ENCODE measurements around the gene LRRC36.

The LRRC36 gene

DNA sequence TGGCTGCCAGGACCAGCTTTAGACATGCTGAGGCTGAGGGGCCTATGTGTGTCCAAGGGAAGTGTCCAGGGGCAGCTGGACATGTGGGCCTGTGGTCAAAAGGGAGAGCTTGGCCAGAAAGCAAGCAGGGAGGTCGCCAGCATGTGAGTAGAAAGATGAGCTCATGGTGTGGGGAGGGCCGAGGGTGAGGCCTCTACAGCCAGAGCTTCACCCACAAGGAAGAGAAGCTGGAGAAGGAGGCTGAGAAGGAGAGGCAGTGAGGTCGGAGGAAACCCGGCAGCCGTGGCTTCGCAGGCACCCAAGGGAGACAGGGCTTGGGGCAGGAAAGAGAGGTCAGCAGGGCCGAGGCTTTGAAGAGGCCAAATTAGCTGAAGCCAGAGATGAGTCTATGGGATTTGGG lies 100.3 kb downstream of the LRRC36 start:
- DNase-seq, result no peak

DNA sequence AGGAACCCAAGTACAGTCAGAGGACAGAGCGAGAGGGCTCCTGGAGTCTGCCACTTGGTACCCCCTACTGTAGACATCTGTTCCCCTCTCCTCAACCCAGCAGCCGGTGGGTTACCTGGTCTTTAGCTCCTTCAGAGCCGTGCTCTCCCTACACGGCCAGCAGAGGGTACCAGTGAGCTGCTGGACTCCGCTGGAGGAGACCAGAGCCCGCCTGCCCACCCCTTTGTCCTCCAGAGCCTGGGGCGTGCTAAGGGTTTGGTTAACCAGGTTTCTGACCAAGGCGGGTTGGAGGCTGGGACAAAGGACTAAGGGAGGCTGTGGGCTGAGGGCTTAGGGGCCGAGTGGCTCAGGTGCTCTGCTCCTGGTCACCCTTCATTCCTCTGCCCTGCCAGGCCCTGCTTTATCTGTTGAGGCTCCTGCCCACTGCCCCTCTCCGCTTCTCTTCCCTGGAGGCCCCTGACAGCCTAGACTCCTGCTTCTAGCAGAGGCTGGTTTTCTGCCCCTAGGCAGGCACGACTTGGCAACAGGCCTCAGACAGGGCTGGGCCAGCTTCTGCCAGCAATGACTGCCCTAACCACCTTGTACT lies 101.6 kb downstream of the LRRC36 start:
- DNase-seq, result peak; percentile 41 to 54

DNA sequence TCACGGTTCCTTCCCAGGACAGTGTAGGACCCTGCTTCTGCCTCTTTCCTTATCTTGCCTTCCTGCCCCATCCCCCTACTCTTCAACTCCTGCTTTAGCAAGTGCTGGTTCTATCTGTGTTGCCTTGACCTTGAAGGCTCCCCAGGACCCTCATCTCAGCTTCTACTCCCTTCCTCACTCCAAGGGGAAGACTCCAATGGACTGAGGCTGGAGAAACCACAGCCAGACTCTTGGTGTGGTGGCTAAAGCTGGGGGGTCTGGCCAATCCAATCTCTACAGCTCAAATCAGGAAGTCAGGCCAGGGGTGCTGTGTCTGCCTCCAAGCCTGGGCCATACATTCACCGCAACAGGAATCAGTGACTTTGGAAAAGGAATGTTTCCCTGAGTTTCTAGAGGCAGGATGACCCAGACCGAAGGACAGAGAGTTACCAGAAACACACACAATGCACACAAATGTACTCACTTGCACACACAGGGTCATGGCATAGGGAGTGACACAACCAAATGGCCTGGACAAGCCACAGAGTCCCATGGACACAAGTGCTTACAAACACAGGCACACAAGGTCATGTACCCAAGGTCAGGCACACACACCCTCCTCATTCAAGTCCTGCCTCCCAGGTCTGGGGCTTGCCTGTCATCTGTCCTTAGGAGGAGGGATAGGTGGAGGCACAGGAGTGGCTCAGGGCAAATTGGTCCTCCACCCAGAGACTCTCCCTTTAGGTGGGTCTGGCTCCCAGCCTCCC lies 102.6 kb downstream of the LRRC36 start:
- no peak for DNase-seq

DNA sequence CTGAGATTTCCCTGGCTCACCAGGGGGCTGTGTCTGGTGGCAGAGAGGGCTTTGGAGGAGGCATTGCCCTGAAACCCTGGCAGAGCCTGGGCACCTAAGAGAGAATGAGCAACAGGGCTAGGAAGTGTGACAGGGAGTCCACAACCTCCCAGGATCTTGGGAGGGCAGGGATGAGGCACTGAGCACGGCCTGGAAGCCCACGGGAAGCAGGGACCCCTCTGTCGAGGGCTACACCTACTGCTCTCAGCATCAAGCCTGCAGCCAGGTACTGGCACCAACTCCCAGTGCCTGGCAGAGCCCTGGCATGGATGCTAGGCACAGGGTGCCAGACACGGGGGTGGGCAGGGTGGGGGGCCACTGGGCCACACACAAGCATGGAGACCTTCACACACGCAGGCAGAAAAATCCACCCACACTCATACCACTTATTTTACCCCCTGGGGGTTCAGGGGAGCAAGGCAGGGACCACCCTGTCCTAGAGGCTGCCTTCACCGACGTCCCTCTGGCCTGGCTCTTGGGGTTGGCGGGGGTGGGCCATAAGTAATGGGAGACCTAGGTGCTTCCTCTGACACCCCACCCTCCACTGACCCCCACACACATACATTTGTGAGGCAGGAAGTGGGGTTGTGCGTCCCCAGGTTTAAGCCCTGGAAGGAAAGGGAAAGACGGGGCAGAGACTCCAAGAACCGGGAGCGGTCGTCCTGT lies 103.3 kb downstream of the LRRC36 start:
- peak in 1 of 2 experiments; percentile 10 for DNase-seq

DNA sequence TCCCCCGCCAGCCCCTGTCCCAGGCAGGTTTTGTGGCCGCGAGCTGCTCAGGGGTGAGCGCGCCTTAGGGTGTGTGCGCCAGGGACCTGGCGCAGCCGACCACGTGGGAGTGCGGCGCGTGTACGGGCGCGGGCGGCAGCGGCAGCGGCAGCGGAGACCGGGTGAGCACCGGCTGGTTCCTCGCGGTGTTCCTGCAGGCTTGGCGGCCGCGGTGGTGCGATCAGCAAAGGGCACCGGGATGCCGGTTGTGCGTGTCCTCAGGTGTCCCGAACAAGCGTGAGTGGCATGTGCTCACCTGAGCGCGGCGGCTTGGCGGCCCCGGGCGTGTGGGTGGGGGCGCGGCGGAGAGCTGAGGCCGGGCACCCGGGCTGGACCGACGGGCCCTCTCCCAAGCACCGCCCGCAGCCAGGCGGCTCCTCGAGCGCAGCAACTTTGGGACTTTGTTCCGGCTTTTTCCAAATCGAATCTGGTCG lies 103.9 kb downstream of the LRRC36 start:
- DNase-seq, result peak; percentile 40 to 41

DNA sequence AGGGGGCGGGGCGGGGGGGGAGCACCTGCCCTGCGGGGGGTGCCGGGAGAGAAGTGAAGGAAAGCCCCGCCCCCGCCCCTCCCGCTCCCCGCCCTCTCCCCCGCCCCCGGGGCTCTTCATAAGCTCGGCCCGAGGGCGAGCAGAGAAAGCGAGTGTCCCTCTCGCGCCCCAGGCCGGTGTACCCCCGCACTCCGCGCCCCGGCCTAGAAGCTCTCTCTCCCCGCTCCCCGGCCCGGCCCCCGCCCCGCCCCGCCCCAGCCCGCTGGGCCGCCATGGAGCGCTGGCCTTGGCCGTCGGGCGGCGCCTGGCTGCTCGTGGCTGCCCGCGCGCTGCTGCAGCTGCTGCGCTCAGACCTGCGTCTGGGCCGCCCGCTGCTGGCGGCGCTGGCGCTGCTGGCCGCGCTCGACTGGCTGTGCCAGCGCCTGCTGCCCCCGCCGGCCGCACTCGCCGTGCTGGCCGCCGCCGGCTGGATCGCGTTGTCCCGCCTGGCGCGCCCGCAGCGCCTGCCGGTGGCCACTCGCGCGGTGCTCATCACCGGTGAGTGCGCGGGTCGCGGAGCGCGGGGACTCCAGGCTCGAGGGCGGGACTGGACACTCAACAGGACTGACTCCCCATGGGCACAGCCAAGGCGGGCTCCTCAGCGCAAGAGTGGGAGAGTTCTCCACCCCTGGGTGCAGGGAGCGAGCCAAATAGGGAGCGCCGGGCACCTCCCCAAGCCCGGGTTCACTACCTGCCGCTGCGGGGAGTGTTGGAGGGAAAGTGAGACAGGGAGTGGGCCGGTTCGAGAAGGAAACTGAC lies 104.6 kb downstream of the LRRC36 start, which contains the start of gene HSD11B2:
TSS of gene HSD11B2 (plus strand) at position 145 of the 798 bp plus-strand sequence. CDS start at position 273, 128 bp downstream.
- DNase-seq, result peak; percentile 24 to 36

DNA sequence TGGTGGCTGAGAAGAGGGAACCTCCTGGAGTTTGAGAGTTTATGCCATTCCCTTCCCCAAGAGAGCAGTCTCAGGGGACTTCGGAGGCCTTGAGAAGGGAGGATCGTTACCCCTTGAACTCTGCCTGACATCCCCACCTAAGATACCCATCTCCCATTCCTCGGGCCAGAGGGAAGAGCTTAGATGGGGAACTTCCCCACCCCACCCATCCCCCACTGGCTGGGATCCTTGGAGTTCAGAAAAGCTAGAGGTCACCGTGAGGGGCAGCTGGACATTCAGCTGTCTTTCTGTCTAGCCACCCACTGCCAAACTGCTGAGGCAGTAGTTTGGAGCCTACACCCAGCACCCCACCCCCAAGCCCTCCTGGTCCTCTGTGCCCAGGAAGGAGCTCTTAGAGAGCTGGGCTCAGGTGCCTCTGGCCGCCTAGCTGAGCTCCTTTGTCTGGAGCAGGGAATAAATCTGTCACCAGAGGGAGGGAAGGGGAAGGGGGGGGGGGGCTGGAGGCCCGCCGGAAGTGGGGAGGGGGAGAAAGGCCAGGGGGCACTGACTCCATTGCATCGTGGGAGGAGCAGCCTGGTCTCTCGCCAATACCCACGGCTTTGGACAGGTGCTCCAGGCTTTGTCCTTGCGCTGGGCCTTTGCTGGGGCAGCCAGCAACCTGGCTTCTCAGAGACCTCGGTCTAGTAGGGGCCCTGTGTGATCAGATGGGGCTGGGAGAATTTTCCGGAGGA lies 105.3 kb downstream of the LRRC36 start:
- DNase-seq, result no peak

DNA sequence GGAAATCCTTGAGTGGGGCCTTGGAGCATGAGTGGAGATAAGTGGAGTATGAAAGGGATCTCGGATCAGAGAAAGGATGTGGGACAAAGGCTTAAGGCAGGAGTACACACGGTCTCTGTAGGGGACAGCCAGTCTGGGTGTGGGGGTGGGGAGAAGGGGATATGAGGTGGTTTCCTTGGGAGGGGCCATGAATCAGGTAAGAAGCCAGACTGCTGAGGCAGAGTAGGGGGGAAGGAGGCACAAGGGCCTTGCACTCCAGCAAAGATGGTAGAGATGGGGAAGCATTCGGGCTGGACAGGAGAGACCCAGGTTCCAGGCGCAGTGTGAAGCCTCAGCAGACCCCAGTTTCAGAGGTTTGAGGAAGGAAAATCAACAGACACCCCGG lies 105.9 kb downstream of the LRRC36 start:
- no peak for DNase-seq

DNA sequence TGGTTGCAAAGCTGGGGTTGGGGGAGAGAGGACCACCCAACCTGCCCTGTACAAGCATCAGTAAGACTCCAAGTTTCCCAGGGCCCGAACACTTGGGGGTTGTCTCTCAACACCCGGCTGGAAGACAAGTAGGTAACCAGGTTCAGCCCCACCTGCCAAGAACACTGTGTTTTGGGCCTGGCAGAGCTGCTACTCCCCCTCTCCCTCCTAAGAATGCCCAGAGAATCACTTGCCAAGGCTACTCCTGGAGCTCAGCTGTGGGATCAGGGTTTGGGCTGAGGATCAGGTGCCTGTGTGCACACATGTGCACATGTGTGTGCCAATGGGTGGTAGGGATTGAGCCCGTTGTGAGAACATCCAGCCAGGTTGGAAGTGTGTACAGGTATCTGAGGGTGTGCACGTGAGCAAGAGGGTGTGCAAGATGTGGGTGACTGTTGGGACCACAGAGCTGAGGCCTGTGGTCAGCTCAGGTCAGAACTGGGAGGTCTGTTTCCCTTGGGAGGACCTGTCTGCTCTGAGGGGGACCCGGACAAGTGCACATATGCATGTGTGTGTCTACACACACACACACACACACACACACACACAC lies 106.6 kb downstream of the LRRC36 start:
- DNase-seq, result no peak
